SU-DHL-6 (cell line): Measurements from ENCODE around the gene TSPO.

Experiments used
- EZH2phosphoT487 ChIP-seq: fragments of 200-600 bp; sonication (generic), shearing (Covaris generic); conservative IDR thresholded peaks from 2 replicates; pipeline ENCODE4 v1.6.1; 2018; ENCODE audit warnings: mild to moderate bottlenecking, antibody characterized with exemption, low read length, moderate library complexity, mixed read lengths
- TF ChIP-seq, protein P1 (sequence below): fragments of 200-600 bp; sonication (generic); IDR thresholded peaks from one replicate; pipeline ENCODE4 v1.5.1; 2017; ENCODE audit warnings: antibody characterized with exemption, mild to moderate bottlenecking, low read length, moderate library complexity; ENCODE audit not compliant: insufficient read depth, poor library complexity, severe bottlenecking

- TF ChIP-seq, protein P1, sequence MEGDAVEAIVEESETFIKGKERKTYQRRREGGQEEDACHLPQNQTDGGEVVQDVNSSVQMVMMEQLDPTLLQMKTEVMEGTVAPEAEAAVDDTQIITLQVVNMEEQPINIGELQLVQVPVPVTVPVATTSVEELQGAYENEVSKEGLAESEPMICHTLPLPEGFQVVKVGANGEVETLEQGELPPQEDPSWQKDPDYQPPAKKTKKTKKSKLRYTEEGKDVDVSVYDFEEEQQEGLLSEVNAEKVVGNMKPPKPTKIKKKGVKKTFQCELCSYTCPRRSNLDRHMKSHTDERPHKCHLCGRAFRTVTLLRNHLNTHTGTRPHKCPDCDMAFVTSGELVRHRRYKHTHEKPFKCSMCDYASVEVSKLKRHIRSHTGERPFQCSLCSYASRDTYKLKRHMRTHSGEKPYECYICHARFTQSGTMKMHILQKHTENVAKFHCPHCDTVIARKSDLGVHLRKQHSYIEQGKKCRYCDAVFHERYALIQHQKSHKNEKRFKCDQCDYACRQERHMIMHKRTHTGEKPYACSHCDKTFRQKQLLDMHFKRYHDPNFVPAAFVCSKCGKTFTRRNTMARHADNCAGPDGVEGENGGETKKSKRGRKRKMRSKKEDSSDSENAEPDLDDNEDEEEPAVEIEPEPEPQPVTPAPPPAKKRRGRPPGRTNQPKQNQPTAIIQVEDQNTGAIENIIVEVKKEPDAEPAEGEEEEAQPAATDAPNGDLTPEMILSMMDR = no peak
- no peak for TF ChIP-seq EZH2phosphoT487
These were observed 8.3 kb upstream of the TSPO start, which contains the start of gene MCAT for GRCh38 chr22:43142880-43143562.
